ENCODE measurements around the gene KCNB1. TPM values are rescaled to one million over a fixed set of nuclear protein-coding genes. Genes with fewer than 3 reads are reported as not detected.

KCNB1 gene
- polyA plus RNA-seq, 3 donors from 2014 or later = not detected

- H3K4me3 Mint-ChIP-seq = no peak overlapping the region
- no peak for DNase-seq
- H3K27ac Mint-ChIP-seq = no peak overlapping the region
- H3K27me3 Mint-ChIP-seq (ENCODE audit: low read depth in 3 of 3) = peaks cover 4 to 7% (median 7%) of the 10 kb centered on the region in 3 donors
- no peaks in the 10 kb centered on the region for H3K9me3 Mint-ChIP-seq
- H3K4me1 Mint-ChIP-seq = no peaks in the 10 kb centered on the region
- H3K36me3 Mint-ChIP-seq = no peaks in the 10 kb centered on the region
These were observed 120.4 kb downstream of the KCNB1 start for GRCh38 chr20:49361862-49362660.

- Mint-ChIP-seq H3K4me3 (no peak overlapping the region), H3K36me3 (no peaks in the 10 kb centered on the region), H3K4me1 (no peaks in the 10 kb centered on the region), H3K9me3 (no peaks in the 10 kb centered on the region), H3K27ac (no peak overlapping the region), H3K27me3 (ENCODE audit: low read depth in 3 of 3) (peaks cover 2 to 12% (median 9%) of the 10 kb centered on the region in 3 donors)
- no peak for DNase-seq
These were observed 122.1 kb downstream of the KCNB1 start for GRCh38 chr20:49360242-49360968.

GRCh38 chr20:49356676-49357075, 125.8 kb downstream of the KCNB1 start:
- Mint-ChIP-seq H3K9me3 (no peaks in the 10 kb centered on the region), H3K27me3 (ENCODE audit: low read depth in 3 of 3) (peaks cover 0 to 11% (median 7%) of the 10 kb centered on the region in 3 donors), H3K36me3 (no peaks in the 10 kb centered on the region), H3K4me1 (no peaks in the 10 kb centered on the region), H3K27ac (no peak overlapping the region), H3K4me3 (no peak overlapping the region)
- no peak for DNase-seq

GRCh38 chr20:49354673-49355072, 127.8 kb downstream of the KCNB1 start:
- Mint-ChIP-seq H3K4me1 (no peaks in the 10 kb centered on the region), H3K9me3 (no peaks in the 10 kb centered on the region), H3K4me3 (no peak overlapping the region), H3K27me3 (ENCODE audit: low read depth in 3 of 3) (peaks cover 2 to 9% (median 5%) of the 10 kb centered on the region in 3 donors), H3K27ac (no peak overlapping the region), H3K36me3 (no peaks in the 10 kb centered on the region)
- DNase-seq = no peak

- Mint-ChIP-seq H3K4me1 (no peaks in the 10 kb centered on the region), H3K36me3 (no peaks in the 10 kb centered on the region), H3K27ac (no peak overlapping the region), H3K9me3 (no peaks in the 10 kb centered on the region), H3K4me3 (no peak overlapping the region), H3K27me3 (ENCODE audit: low read depth in 3 of 3) (peaks cover 2 to 13% (median 5%) of the 10 kb centered on the region in 3 donors)
- no peak for DNase-seq
These were observed 129.1 kb downstream of the KCNB1 start for GRCh38 chr20:49353348-49353747.

- H3K27me3 Mint-ChIP-seq (ENCODE audit: low read depth in 3 of 3) = peaks cover 3 to 16% (median 11%) of the 10 kb centered on the region in 3 donors
- DNase-seq = no peak
- no peak overlapping the region for H3K4me3 Mint-ChIP-seq
- H3K4me1 Mint-ChIP-seq = no peaks in the 10 kb centered on the region
- no peak overlapping the region for H3K27ac Mint-ChIP-seq
- H3K9me3 Mint-ChIP-seq = no peaks in the 10 kb centered on the region
- H3K36me3 Mint-ChIP-seq = no peaks in the 10 kb centered on the region
These were observed 129.7 kb downstream of the KCNB1 start for GRCh38 chr20:49352751-49353150.

- Mint-ChIP-seq H3K9me3 (no peaks in the 10 kb centered on the region), H3K27me3 (ENCODE audit: low read depth in 3 of 3) (peaks cover 4 to 12% (median 12%) of the 10 kb centered on the region in 3 donors), H3K4me3 (no peak overlapping the region), H3K27ac (no peak overlapping the region), H3K36me3 (no peaks in the 10 kb centered on the region), H3K4me1 (no peaks in the 10 kb centered on the region)
- DNase-seq = no peak
These were observed 130.7 kb downstream of the KCNB1 start for GRCh38 chr20:49351775-49352174.

GRCh38 chr20:49349694-49350252, 132.7 kb downstream of the KCNB1 start:
- H3K27me3 Mint-ChIP-seq (ENCODE audit: low read depth in 3 of 3) = peaks cover 4 to 10% (median 7%) of the 10 kb centered on the region in 3 donors
- no peaks in the 10 kb centered on the region for H3K4me1 Mint-ChIP-seq
- H3K27ac Mint-ChIP-seq = no peak overlapping the region
- H3K36me3 Mint-ChIP-seq = no peaks in the 10 kb centered on the region
- DNase-seq = no peak
- no peaks in the 10 kb centered on the region for H3K9me3 Mint-ChIP-seq
- no peak overlapping the region for H3K4me3 Mint-ChIP-seq

- H3K27ac Mint-ChIP-seq = no peak overlapping the region
- H3K27me3 Mint-ChIP-seq (ENCODE audit: low read depth in 3 of 3) = peaks cover 4 to 14% (median 7%) of the 10 kb centered on the region in 3 donors
- no peaks in the 10 kb centered on the region for H3K36me3 Mint-ChIP-seq
- no peak for DNase-seq
- H3K4me3 Mint-ChIP-seq = no peak overlapping the region
- no peaks in the 10 kb centered on the region for H3K4me1 Mint-ChIP-seq
- H3K9me3 Mint-ChIP-seq = no peaks in the 10 kb centered on the region
These were observed 133.4 kb downstream of the KCNB1 start for GRCh38 chr20:49349078-49349477.

- H3K27ac Mint-ChIP-seq = peak overlapping the region in 1 of 6 donors; percentile 24
- H3K4me3 Mint-ChIP-seq = no peak overlapping the region
- H3K4me1 Mint-ChIP-seq = no peaks in the 10 kb centered on the region
- no peaks in the 10 kb centered on the region for H3K36me3 Mint-ChIP-seq
- H3K27me3 Mint-ChIP-seq (ENCODE audit: low read depth in 3 of 3) = peaks cover 4 to 14% (median 7%) of the 10 kb centered on the region in 3 donors
- no peaks in the 10 kb centered on the region for H3K9me3 Mint-ChIP-seq
- DNase-seq = no peak
These were observed 133.9 kb downstream of the KCNB1 start for GRCh38 chr20:49348563-49348962.

- no peak for DNase-seq
- Mint-ChIP-seq H3K4me3 (no peak overlapping the region), H3K4me1 (no peaks in the 10 kb centered on the region), H3K36me3 (no peaks in the 10 kb centered on the region), H3K27me3 (ENCODE audit: low read depth in 3 of 3) (peaks cover 4 to 17% (median 7%) of the 10 kb centered on the region in 3 donors), H3K9me3 (no peaks in the 10 kb centered on the region), H3K27ac (peak overlapping the region in 1 of 6 donors; percentile 20)
These were observed 135.3 kb downstream of the KCNB1 start for GRCh38 chr20:49347156-49347555.

GRCh38 chr20:49346682-49347081, 135.8 kb downstream of the KCNB1 start:
- no peak for DNase-seq
- Mint-ChIP-seq H3K9me3 (no peaks in the 10 kb centered on the region), H3K4me3 (no peak overlapping the region), H3K27me3 (ENCODE audit: low read depth in 3 of 3) (peaks cover 4 to 15% (median 7%) of the 10 kb centered on the region in 3 donors), H3K4me1 (no peaks in the 10 kb centered on the region), H3K36me3 (no peaks in the 10 kb centered on the region), H3K27ac (no peak overlapping the region)

- Mint-ChIP-seq H3K4me3 (no peak overlapping the region), H3K27ac (no peak overlapping the region), H3K27me3 (ENCODE audit: low read depth in 3 of 3) (peaks cover 4 to 15% (median 7%) of the 10 kb centered on the region in 3 donors), H3K9me3 (no peaks in the 10 kb centered on the region), H3K4me1 (no peaks in the 10 kb centered on the region), H3K36me3 (no peaks in the 10 kb centered on the region)
- no peak for DNase-seq
These were observed 136.9 kb downstream of the KCNB1 start for GRCh38 chr20:49345524-49345923.

- Mint-ChIP-seq H3K27me3 (ENCODE audit: low read depth in 3 of 3) (peaks cover 2 to 15% (median 7%) of the 10 kb centered on the region in 3 donors), H3K27ac (no peak overlapping the region), H3K36me3 (no peaks in the 10 kb centered on the region), H3K4me3 (no peak overlapping the region), H3K4me1 (no peaks in the 10 kb centered on the region), H3K9me3 (no peaks in the 10 kb centered on the region)
- no peak for DNase-seq
These were observed 137.5 kb downstream of the KCNB1 start for GRCh38 chr20:49344975-49345374.

Data from immature natural killer cell (primary cell).